WTC11 (cell line): ENCODE data around the gene SGF29. TPM values are rescaled to one million over a fixed set of nuclear protein-coding genes. Genes with fewer than 3 reads are reported as not detected.
A peak's percentile ranks its signal among the peaks of the same experiment; 100 is the strongest.

Experiments used
- ATAC-seq: fragments of 200-7000 bp; cut with Tn5 transposase; 2 replicates; pipeline ENCODE4 v1.10.0; 2021; ENCODE audit warnings: mild to moderate bottlenecking, moderate library complexity
- CTCF ChIA-PET: fragments of 300-600 bp; sonication (Branson Sonifier 250); formaldehyde crosslinking; loops from one replicate; lab custom pipeline; 2021; ENCODE audit warnings: antibody characterized with exemption; lab: Charles Lee
- POLR2A ChIA-PET: fragments of 350-600 bp; sonication (Branson Sonifier 250); formaldehyde crosslinking; loops from one replicate; lab custom pipeline; 2021; ENCODE audit warnings: antibody characterized with exemption; lab: Charles Lee
- DNase-seq: peaks from one replicate; pipeline ENCODE4 v3.0.0; 2021; ENCODE audit warnings: low spot score
- H3K27ac Mint-ChIP-seq: 2 replicates; pipeline ENCODE4 v1.8.0; 2021; ENCODE audit warnings: mixed read lengths
- H3K27me3 Mint-ChIP-seq: 2 replicates; pipeline ENCODE4 v1.8.0; 2021; ENCODE audit warnings: low read depth, mild to moderate bottlenecking, moderate library complexity, mixed read lengths
- H3K36me3 Mint-ChIP-seq: 2 replicates; pipeline ENCODE4 v1.8.0; 2021; ENCODE audit warnings: mixed read lengths
- H3K4me1 Mint-ChIP-seq: 2 replicates; pipeline ENCODE4 v1.8.0; 2022; ENCODE audit warnings: mixed read lengths
- H3K4me3 Mint-ChIP-seq: 2 replicates; pipeline ENCODE4 v1.8.0; 2021; ENCODE audit warnings: mild to moderate bottlenecking, moderate library complexity, mixed read lengths
- H3K9me3 Mint-ChIP-seq: 2 replicates; pipeline ENCODE4 v1.8.0; 2021; ENCODE audit warnings: mixed read lengths
- AR ChIP-seq: fragments of 250-450 bp; sonication (Bioruptor Pico); IDR thresholded peaks from 2 replicates; pipeline ENCODE4 v1.9.0; 2021; ENCODE audit warnings: mild to moderate bottlenecking
- CBFB ChIP-seq: sonication (generic); formaldehyde crosslinking; IDR thresholded peaks from 2 replicates; pipeline ENCODE4 v1.8.1; 2022; ENCODE audit warnings: mild to moderate bottlenecking, low read depth, missing genetic modification reagents
- FOXK1 ChIP-seq: sonication (generic); formaldehyde crosslinking; IDR thresholded peaks from 2 replicates; pipeline ENCODE4 v1.8.0; 2022; ENCODE audit warnings: mild to moderate bottlenecking, moderate library complexity, missing genetic modification reagents
- MAX ChIP-seq: sonication (generic); formaldehyde crosslinking; IDR thresholded peaks from 2 replicates; pipeline ENCODE4 v1.8.0; 2022; ENCODE audit warnings: mild to moderate bottlenecking, missing genetic modification reagents
- NFE2L1 ChIP-seq: sonication (generic); formaldehyde crosslinking; IDR thresholded peaks from 2 replicates; pipeline ENCODE4 v1.8.1; 2023; ENCODE audit warnings: missing genetic modification reagents
- PRDM15 ChIP-seq: sonication (generic); formaldehyde crosslinking; IDR thresholded peaks from 2 replicates; pipeline ENCODE4 v1.8.0; 2022; ENCODE audit warnings: missing genetic modification reagents
- PRRX2 ChIP-seq: fragments of 250-450 bp; sonication (Bioruptor Pico); IDR thresholded peaks from 2 replicates; pipeline ENCODE4 v1.8.0; 2021; ENCODE audit warnings: mild to moderate bottlenecking
- RORB ChIP-seq: fragments of 250-450 bp; sonication (Bioruptor Pico); IDR thresholded peaks from 2 replicates; pipeline ENCODE4 v1.9.0; 2021; ENCODE audit warnings: mild to moderate bottlenecking
- SOX15 ChIP-seq: fragments of 250-450 bp; sonication (Bioruptor Pico); IDR thresholded peaks from 2 replicates; pipeline ENCODE4 v1.9.0; 2021; ENCODE audit warnings: mild to moderate bottlenecking
- TEAD1 ChIP-seq: sonication (generic); formaldehyde crosslinking; IDR thresholded peaks from 2 replicates; pipeline ENCODE4 v1.8.0; 2022; ENCODE audit warnings: mild to moderate bottlenecking, missing genetic modification reagents
- TP53 ChIP-seq: sonication (generic); formaldehyde crosslinking; IDR thresholded peaks from 2 replicates; pipeline ENCODE4 v1.8.1; 2023; ENCODE audit warnings: mild to moderate bottlenecking, missing genetic modification reagents
- USF1 ChIP-seq: sonication (generic); formaldehyde crosslinking; IDR thresholded peaks from 2 replicates; pipeline ENCODE4 v1.8.0; 2022; ENCODE audit warnings: mild to moderate bottlenecking, missing genetic modification reagents
- ZNF121 ChIP-seq: sonication (generic); formaldehyde crosslinking; IDR thresholded peaks from 2 replicates; pipeline ENCODE4 v1.8.0; 2023; ENCODE audit warnings: missing genetic modification reagents
- ZNF425 ChIP-seq: fragments of 250-450 bp; sonication (Bioruptor Pico); conservative IDR thresholded peaks from 2 replicates; pipeline ENCODE4 v1.9.0; 2021; ENCODE audit warnings: mild to moderate bottlenecking
- ZNF512 ChIP-seq: sonication (generic); formaldehyde crosslinking; IDR thresholded peaks from 2 replicates; pipeline ENCODE4 v1.8.1; 2022; ENCODE audit warnings: missing genetic modification reagents, borderline replicate concordance
- ZNF532 ChIP-seq: fragments of 250-450 bp; sonication (Bioruptor Pico); IDR thresholded peaks from 2 replicates; pipeline ENCODE4 v1.9.0; 2021; ENCODE audit warnings: mild to moderate bottlenecking, borderline replicate concordance
- total RNA-seq: library from RNA; stranded (reverse); gene quantifications from 3 replicates; pipeline ENCODE4 v1.2.3, GENCODE V29; 2021

SGF29 gene
- total RNA-seq, 1 experiment from 2014 or later: 15.0 TPM

- DNase-seq (no peak), ATAC-seq (no peak)
- H3K4me3 Mint-ChIP-seq: no peak overlapping the region
- no peaks in the 10 kb centered on the region for H3K4me1 Mint-ChIP-seq
- ChIA-PET POLR2A (interaction anchor here (0.7 kb wide), 1 partner anchor 10 kb away, joined by 3 read pairs; the partner anchor contains the start of gene NUPR1), CTCF (interaction anchor here (0.6 to 1.0 kb wide), 3 partner anchors 41 to 67 kb away, joined by 3 to 4 read pairs (median 3); no protein-coding TSS in a partner anchor)
- no peak for TF ChIP-seq ZNF512 (CRISPR knock-in tag)
- TF ChIP-seq RORB (CRISPR knock-in tag): no peak
- no peak for TF ChIP-seq MAX (CRISPR knock-in tag)
- no peaks in the 10 kb centered on the region; the same call in 1 of the 2 replicates for H3K27me3 Mint-ChIP-seq
- no peaks in the 10 kb centered on the region for H3K9me3 Mint-ChIP-seq
- H3K36me3 Mint-ChIP-seq: no peaks in the 10 kb centered on the region
- no peak overlapping the region for H3K27ac Mint-ChIP-seq
Measured at GRCh38 chr16:28549301-28549899, 4.3 kb upstream of the SGF29 start.

GRCh38 chr16:28554634-28555423, 1.1 kb downstream of the SGF29 start:
- DNase-seq (no peak), ATAC-seq (no peak)
- ChIA-PET POLR2A (interaction anchor here (1.1 kb wide), 1 partner anchor 51 kb away, joined by 3 read pairs; no protein-coding TSS in a partner anchor), CTCF (interaction anchor here (0.6 to 1.3 kb wide), 3 partner anchors 43 to 246 kb away, joined by 3 to 4 read pairs (median 4); no protein-coding TSS in a partner anchor)
- Mint-ChIP-seq H3K4me1 (peaks cover 5% of the 10 kb centered on the region), H3K9me3 (no peaks in the 10 kb centered on the region), H3K36me3 (peaks cover 13% of the 10 kb centered on the region), H3K4me3 (peak overlapping the region; percentile 68), H3K27me3 (no peaks in the 10 kb centered on the region; the same call in 1 of the 2 replicates), H3K27ac (no peak overlapping the region)
- no peak for TF ChIP-seq TP53 (CRISPR knock-in tag)
- no peak for TF ChIP-seq PRDM15 (CRISPR knock-in tag)
- no peak for TF ChIP-seq NFE2L1
- no peak for TF ChIP-seq SOX15 (CRISPR knock-in tag)
- TF ChIP-seq PRRX2 (CRISPR knock-in tag): no peak
- no peak for TF ChIP-seq TEAD1
- no peak for TF ChIP-seq ZNF532 (CRISPR knock-in tag)
- no peak for TF ChIP-seq AR
- TF ChIP-seq ZNF121 (CRISPR knock-in tag): no peak
- no peak for TF ChIP-seq MAX (CRISPR knock-in tag)
- TF ChIP-seq ZNF425 (CRISPR knock-in tag): no peak
- TF ChIP-seq FOXK1: no peak
- TF ChIP-seq CBFB: no peak
- TF ChIP-seq USF1: no peak
